Left cardiac atrium (tissue), 4 donors: ENCODE results near the gene ZNF23. TPM values are rescaled to one million over a fixed set of nuclear protein-coding genes. Genes with fewer than 3 reads are reported as not detected.
A peak's percentile ranks its signal among the peaks of the same experiment; 100 is the strongest.
"Not testable (repeated sequence)": the region's sequence is repeated elsewhere in the genome, so short reads cannot be mapped to it uniquely, and the experiment has no call there.

Source experiments
- ATAC-seq, 2 donors: fragments of 200-7000 bp; cut with Tn5 transposase; one replicate each; pipeline ENCODE4 v1.9.1; 2020; ENCODE audit warnings: mild to moderate bottlenecking in 2 of 2, moderate library complexity in 2 of 2
- DNase-seq: peaks from one replicate; pipeline ENCODE4 v3.0.0-alpha.2; 2020
- intact Hi-C, 2 donors: fragments of 100-400 bp; cut with DNase I; formaldehyde crosslinking; loops; one replicate each; pipeline versions ENCODE4 v1.14.1 to v1.15.1; 2022 to 2023
- long read RNA-seq: library from polyadenylated mRNA; unstranded; transcript quantifications from one replicate; pipeline ENCODE4 v2.0.0, GENCODE V29; 2021
- total RNA-seq, 2 donors: library from RNA; stranded (reverse); fragmentation: NEBNext Ultra II Directional; extraction: Animal tissue kit (Norgen Biotek cat#: 25700); gene quantifications; one replicate each; pipeline ENCODE4 v1.2.1, GENCODE V29; 2021
- donor health status: DM: no; HTN: yes; CAD: no.
- donor health status: DM: no; HTN: yes; CAD: no; lungs with severe emphysema.
- donor health status: DM: yes; HTN: yes; CAD: no.
- donor health status: Dilated cardiomyopathy.

Gene ZNF23
- 1 to 10 TPM; 5.8 to 6.5 TPM for total RNA-seq
- long read RNA-seq, full-length matches to known transcripts: 2 of 8 reads
- long read RNA-seq, partial matches to known transcripts: 0 of 8 reads
- long read RNA-seq, other reads (novel, unspliced or antisense): 6 of 8 reads

- DNase-seq: peak; percentile 90
- peak; percentile 99 to 100 for ATAC-seq
- intact Hi-C loops: loop anchor here in 1 of 2 donors (1.0 to 10.0 kb wide), 2 partner anchors 22 to 177 kb away; partner anchors contain the start of gene CMTR2
Observed at GRCh38 chr16:71461686-71462648, at the start of gene ZNF23. Gene ZNF23, minus strand, starts transcription at chr16:71462247. Its CDS starts 5,451 bp downstream, at chr16:71456796.

GRCh38 chr16:71507061-71507460 is 45.0 kb upstream of the ZNF23 start:
- DNase-seq: no peak
- intact Hi-C loops: no loop called here
- ATAC-seq: no peak

DNA sequence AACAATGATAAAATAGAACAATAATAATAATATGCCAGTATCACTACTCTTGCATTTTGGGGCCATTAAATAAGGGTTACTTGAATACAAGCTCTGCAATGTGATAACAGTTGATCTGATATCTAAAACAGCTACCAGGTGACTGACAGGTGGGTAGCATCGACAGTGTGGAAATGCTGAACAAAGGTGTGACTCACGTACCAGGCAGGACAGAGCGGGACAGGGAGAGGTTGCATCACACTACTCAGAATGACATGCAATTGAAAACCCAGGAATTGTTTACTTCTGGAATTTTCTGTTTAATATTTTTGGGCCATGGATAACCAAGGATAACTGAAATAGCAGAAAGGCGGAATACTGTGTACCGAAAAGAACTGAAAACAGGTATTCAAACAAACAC is 42.9 kb upstream of the ZNF23 start:
- no peak for ATAC-seq
- intact Hi-C loops: no loop called here
- no peak for DNase-seq

DNA sequence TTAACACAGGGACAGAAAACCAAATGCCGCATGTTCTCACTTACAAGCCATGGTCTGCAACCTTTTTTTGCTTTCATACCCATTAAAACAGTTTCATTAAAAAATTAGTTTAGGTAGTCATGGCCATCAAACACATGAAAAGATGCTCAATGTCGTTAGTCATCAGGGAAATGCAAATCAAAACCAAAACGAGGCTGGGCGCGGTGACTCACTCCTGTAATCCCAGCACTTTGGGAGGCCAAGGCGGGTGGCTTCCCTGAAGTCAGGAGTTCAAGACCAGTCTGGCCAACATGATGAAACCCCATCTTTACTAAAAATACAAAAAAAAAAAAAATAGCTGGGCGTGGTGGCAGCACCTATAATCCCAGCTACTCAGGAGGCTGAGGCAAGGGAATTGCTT is 42.0 kb upstream of the ZNF23 start:
- DNase-seq, ATAC-seq, intact Hi-C loops: not testable (repeated sequence)

- intact Hi-C loops: loop anchor here in 1 of 2 donors (2.0 kb wide), 1 partner anchor 89 kb away; no protein-coding TSS in a partner anchor
- DNase-seq: no peak
- no peak for ATAC-seq
Observed at GRCh38 chr16:71501547-71501946, 39.5 kb upstream of the ZNF23 start.

DNA sequence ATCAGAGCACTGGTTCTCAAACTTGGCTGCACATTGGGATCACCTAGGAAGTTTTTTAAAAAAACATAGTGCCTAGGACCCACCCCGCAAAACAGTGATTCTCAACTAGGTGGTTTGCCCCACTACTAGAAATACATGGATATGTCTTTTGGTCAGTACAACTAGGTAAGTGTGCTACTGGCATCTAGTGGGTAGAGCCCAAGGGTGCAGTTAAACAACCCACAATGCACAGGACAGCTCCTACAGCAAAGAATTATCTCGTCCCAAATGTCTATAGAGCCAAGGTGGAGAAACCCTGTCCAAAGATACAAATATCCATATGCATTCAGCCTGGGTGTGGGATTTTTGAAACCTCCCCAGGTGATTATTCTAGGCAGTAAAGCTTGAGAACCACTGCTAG is 38.9 kb upstream of the ZNF23 start:
- ATAC-seq: no peak
- intact Hi-C loops: loop anchor here in 1 of 2 donors (2.0 kb wide), 1 partner anchor 88 kb away; no protein-coding TSS in a partner anchor
- DNase-seq: no peak

- ATAC-seq: peak in 1 of 2 donors; percentile 42
Observed at GRCh38 chr16:71499775-71500364, 37.8 kb upstream of the ZNF23 start.

GRCh38 chr16:71498031-71498430 is 36.0 kb upstream of the ZNF23 start:
- intact Hi-C loops: loop anchor here in 1 of 2 donors (2.0 kb wide), 1 partner anchor 85 kb away; no protein-coding TSS in a partner anchor

More at GRCh38 chr16:71499775-71500364, 37.8 kb upstream of the ZNF23 start:
- intact Hi-C loops: loop anchor here (2.0 kb wide), 1 partner anchor 87 kb away; no protein-coding TSS in a partner anchor
- no peak for DNase-seq

DNA sequence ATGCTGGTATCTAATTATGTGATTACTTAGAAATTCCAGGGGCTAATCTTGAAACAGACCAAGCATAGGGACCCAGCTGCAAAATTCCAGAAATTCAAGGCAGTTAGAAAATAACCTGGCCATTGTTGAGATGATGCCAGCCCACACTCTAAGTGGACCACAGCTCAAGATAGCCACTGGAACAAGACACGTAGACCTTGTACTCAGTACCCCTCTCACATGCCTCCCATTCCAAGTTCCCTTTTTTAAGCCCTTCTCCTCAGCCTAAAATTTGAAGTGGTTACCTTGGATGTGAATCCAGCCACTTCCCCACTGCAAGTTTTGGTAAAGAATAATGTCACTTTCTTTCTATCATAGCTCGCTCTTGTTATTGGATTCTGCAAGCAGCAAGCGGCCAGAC is 31.2 kb upstream of the ZNF23 start:
- DNase-seq: no peak
- no peak for ATAC-seq
- intact Hi-C loops: no loop called here

More at GRCh38 chr16:71498031-71498430, 36.0 kb upstream of the ZNF23 start:
- ATAC-seq (no peak), DNase-seq (no peak)

DNA sequence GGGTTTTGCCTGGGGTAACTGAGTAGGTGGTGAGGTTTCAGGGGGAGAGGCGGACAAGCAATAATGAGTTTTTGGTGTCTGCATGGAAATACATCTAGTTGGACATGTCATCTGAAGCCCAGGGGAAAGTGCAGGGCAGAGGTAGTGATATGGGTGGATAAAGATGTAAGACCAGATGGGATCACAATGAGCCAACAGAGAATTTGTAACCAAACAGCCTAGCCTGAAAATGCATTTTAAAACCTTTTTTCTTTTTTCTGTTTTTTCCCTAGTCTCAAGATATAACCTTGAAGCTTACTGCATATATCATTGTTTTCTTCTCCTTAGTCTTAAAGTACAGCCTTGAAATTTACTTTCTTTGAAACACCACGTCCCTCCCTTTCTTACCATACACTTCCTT is 30.7 kb upstream of the ZNF23 start:
- intact Hi-C loops: no loop called here
- DNase-seq: no peak
- ATAC-seq: no peak

DNA sequence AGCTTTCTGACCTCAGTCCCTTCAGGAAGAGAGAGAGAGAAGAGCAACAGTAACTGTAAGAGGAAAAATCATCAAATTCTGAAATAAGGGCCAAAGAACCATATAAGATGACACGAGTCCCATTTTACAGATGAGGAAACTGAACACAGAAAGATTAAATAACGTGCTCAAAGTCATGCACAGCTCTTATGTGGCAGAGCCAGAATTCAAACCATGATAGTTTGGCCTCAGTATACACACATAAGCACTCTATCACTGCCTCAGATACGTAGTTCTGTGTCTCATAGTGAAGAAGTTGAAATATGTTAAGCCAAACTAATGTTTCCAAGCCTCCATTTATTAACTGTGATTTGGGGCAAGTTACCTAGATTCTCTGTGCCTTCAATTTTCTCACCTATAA is 29.0 kb upstream of the ZNF23 start:
- intact Hi-C loops: no loop called here
- no peak for DNase-seq
- ATAC-seq: no peak

- intact Hi-C loops: no loop called here
- no peak for ATAC-seq
Observed at GRCh38 chr16:71490361-71490760, 28.3 kb upstream of the ZNF23 start.

GRCh38 chr16:71489122-71489521 is 27.1 kb upstream of the ZNF23 start, which contains the start of gene ZNF19:
Gene ZNF19, minus strand, starts transcription at chr16:71489324. Its CDS starts 7,210 bp downstream, at chr16:71482114.
- peak; percentile 20 for DNase-seq
- ATAC-seq: no peak
- intact Hi-C loops: no loop called here

More at GRCh38 chr16:71490361-71490760, 28.3 kb upstream of the ZNF23 start:
- DNase-seq: no peak

DNA sequence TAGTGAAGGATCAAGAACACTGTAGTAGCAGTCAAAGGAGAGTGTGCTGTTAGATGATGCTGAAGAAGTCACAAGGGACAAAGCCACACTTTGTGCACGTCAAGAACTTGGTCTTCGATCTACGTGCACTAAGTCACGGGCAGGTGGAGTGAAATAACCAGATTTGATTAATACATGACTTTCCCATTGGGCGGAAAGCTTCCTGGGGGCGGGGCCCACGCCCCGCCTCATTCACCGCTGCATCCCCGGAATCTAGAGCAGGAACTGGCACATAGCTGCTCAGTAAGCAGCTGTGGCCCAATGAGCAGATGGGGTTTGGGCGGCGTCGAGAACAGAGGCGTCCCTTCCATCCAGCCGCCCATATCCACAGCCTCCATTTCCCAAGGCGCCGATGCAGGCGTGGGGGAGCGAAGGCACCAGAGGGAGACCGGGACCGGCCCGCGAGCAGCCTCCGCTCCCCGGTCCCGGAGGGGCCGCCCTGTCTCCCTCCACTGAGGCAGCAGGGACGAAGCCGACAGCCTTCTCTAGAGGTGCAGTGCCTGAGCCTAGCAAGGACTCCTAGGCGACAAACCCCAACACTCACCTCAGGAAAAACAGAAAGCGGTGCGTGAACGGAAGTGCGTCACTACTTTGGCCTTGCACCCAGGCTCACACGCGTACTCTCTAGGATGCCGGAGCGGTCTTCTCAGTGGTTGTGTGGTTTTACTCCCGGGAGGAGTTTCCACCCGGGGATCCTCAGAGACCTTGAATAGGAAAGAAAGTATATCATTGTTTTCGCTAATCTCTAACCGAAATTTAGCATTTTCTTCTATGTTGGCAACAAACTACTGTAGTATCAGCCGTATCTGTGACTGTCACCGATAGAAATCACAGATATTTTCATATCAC is 22.2 kb upstream of the ZNF23 start:
- DNase-seq (peak; percentile 90), ATAC-seq (peak; percentile 97 to 99)
- intact Hi-C loops: loop anchor here in 1 of 2 donors (1.0 kb wide), 1 partner anchor 22 kb away; the partner anchor contains the start of gene ZNF23

DNA sequence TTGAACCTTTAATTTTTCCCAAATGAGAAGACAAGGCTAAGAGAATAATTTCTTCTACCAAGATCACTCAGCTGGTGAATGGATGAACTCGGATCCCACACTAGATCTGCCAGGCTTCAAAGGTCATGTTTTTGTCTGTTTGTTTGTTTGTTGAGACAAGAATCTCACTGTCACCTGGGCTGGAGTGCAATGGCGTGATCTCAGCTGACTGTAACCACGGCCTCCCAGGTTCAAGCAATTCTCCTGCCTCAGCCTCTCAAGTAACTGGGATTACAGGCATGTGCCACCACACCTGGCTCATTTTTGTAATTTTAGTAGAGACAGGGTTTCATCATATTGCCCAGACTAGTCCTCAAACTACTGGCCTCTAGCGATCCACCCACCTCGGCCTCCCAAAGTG is 20.5 kb upstream of the ZNF23 start:
- DNase-seq (no peak), ATAC-seq (no peak)
- intact Hi-C loops: no loop called here

DNA sequence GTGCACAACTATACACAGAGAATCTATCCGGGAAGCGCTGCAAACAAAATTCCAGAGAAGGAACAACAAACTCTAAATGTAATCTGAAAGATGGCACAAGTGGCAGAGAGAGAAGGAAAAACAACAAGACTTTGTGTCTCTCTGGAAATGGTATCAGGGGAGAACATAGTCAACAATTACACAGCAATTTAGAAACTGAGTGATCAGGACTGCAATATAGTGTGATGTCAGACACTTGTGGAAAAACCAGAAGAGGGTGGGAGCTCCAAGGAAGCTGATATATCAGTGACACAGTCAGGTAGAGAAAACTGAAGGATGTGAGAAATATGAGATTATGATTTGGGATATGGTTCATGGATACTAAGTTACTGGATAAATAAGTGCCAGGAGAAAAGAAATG is 18.9 kb upstream of the ZNF23 start:
- intact Hi-C loops: no loop called here
- ATAC-seq (no peak), DNase-seq (no peak)

DNA sequence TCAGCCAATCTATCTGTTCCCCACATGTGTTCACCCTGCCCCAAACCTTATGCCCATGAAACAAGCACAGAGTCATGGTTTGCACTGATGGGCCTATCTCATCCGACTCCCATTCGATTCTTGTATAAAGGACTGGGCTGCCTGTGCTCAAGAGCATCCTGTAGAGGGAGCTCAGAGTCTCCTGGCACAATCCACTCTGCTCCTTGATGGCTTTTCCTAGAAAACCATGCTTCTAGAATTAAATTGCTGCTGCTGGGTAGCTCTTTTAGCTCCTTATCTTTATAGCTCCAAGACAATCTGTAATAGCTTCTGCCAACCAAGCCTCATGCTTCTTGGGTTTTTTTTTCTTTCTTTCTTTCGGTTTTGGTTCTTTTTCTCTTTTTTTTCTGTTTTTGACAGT is 17.4 kb upstream of the ZNF23 start:
- no peak for ATAC-seq
- intact Hi-C loops: no loop called here
- DNase-seq: no peak

DNA sequence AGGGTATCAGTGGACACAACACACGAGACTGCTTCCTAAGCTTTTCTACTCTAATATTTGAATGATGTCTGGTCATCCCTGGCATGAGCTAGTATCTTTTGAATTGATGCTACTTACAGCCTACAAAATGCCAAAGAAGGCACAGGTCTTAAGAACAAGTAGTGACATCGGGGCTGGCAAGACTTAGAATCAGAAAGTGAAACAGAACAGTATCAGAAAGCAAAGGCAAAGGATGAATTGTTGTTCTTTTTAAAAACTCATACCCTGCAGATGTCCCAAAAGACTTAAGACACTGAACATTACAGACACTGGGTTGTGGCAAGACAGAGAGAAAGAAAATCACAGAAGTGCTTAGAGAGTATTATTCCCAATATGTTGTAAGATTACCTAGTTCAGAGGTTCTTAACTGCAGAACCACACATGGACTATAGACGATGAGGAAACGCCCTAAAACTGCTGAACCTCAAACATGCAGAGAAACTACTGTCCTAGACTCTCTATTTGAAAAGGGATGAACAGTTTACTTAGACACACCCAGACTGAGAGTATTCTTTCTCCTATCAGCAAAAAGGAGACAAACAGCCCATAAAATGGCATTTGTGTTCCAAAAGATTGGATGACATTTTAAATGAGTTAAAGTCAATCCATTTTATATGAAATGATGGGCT is 14.5 kb upstream of the ZNF23 start:
- ATAC-seq (no peak), DNase-seq (no peak)
- intact Hi-C loops: no loop called here
